Astrocyte of the cerebellum (primary cell): Measurements from ENCODE around the gene CMIP.
"Not testable (repeated sequence)": the region's sequence is repeated elsewhere in the genome, so short reads cannot be mapped to it uniquely, and the experiment has no call there.

Experiments
- DNase-seq: peaks from one replicate; pipeline ENCODE4 v3.0.0-alpha.2; 2011; ENCODE audit warnings: low read depth
- H3K4me3 ChIP-seq: 2 replicates; pipeline ENCODE4 v1.5.1; 2011; ENCODE audit warnings: mild to moderate bottlenecking, low read depth, low read length, moderate library complexity
- in situ Hi-C: cut with HindIII; loops from 2 replicates; pipeline ENCODE4 v1.10.0; 2017; ENCODE audit warnings: low sequenced_read_pairs
- TF ChIP-seq, protein P1 (sequence below): IDR thresholded peaks from 2 replicates; pipeline ENCODE4 v1.5.1; 2012; ENCODE audit warnings: low read length, low read depth, moderate library complexity, mild to moderate bottlenecking; ENCODE audit errors: missing control alignments

The CMIP gene

GRCh38 chr16:81419806-81420205 lies 24.8 kb upstream of the CMIP start:
- in situ Hi-C loops, result no loop called here

DNA sequence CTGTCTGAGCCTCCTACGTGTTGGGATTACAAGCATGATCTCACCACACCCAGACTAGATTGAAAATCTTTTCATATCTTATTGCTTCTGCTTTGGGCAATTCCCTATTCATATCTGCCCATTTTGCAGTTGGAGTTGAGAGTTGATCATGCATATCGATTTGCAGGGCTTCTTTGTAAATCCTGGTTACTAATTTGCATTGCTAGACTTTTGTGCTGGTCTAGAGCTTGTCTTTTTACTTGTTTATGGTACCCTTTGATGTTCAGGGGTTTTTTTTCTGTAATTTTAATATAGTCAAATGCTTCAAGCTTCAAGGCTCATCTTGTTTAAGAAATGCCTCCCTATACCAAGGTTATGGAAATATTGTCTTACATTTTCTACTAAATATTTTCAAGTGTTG lies 23.5 kb upstream of the CMIP start:
- H3K4me3 ChIP-seq, result no peak overlapping the region
- DNase-seq, result no peak
- in situ Hi-C loops, result no loop called here
- TF ChIP-seq, protein P1, sequence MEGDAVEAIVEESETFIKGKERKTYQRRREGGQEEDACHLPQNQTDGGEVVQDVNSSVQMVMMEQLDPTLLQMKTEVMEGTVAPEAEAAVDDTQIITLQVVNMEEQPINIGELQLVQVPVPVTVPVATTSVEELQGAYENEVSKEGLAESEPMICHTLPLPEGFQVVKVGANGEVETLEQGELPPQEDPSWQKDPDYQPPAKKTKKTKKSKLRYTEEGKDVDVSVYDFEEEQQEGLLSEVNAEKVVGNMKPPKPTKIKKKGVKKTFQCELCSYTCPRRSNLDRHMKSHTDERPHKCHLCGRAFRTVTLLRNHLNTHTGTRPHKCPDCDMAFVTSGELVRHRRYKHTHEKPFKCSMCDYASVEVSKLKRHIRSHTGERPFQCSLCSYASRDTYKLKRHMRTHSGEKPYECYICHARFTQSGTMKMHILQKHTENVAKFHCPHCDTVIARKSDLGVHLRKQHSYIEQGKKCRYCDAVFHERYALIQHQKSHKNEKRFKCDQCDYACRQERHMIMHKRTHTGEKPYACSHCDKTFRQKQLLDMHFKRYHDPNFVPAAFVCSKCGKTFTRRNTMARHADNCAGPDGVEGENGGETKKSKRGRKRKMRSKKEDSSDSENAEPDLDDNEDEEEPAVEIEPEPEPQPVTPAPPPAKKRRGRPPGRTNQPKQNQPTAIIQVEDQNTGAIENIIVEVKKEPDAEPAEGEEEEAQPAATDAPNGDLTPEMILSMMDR, result no peak

More at GRCh38 chr16:81419806-81420205, 24.8 kb upstream of the CMIP start:
- no peak overlapping the region for H3K4me3 ChIP-seq
- no peak for DNase-seq
- TF ChIP-seq, protein P1, result no peak

DNA sequence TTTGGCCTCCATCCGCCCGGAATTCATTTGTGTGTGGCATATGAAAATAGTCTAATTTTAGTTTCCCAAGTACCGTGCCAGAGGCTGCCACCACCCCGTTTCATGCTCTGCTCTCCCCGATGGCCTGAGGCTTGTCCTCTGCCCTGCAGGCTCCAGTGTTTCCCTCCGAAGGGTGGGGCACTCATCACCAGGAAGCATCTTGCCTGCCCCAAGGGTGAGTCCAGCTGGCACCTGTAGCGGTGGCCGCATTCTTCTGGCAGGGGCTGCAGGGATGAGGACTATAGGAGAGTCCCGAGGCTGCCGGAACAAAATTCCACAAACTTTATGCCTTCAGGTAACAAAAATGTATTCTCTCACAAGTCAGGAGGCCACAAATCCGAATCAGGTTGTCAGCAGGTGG lies 23.1 kb upstream of the CMIP start:
- in situ Hi-C loops, result no loop called here
- H3K4me3 ChIP-seq, result no peak overlapping the region
- TF ChIP-seq, protein P1, result no peak
- no peak for DNase-seq

DNA sequence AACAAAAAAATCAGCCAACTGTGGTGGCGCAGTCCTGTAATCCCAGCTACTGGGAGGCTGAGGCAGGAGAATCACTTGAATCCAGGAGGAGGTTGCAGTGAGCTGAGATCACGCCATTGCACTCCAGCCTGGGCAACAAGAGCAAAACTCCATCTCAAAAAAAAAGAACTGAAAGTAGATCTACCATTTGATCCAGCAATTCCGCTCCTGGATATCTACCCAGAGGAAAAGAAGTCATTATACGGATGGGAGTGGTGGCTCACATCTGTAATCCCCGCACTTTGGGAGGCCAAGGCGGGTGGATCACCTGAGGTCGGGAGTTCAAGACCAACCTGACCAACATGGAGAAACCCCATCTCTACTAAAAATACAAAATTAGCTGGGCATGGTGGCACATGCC lies 22.5 kb upstream of the CMIP start:
- in situ Hi-C loops, DNase-seq, H3K4me3 ChIP-seq: not testable (repeated sequence)

DNA sequence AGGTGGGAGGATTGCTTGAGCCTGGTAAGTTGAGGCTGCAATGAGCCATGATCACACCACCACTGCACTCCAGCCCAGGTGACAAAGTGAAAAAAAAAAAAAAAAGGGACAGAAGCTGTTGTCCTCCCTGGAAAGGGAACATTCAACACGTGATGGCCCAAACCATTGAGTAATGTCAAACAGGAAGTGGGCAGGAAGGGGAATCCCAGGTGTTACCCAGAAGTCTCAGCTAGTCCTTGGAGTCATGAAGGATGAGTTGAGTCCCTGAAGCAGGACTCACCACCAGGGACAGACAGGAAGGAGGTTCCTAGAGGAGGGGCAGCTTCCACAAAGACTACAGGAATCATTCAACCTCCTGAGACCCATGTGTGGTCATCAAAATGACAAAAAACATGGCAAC lies 19.8 kb upstream of the CMIP start:
- TF ChIP-seq, protein P1, result no peak
- H3K4me3 ChIP-seq, result no peak overlapping the region
- in situ Hi-C loops, result no loop called here
- DNase-seq, result no peak

- in situ Hi-C loops, result no loop called here
- H3K4me3 ChIP-seq, result no peak overlapping the region
- DNase-seq, result no peak
- TF ChIP-seq, protein P1, result no peak
These were observed 17.4 kb upstream of the CMIP start for GRCh38 chr16:81427219-81427618.

GRCh38 chr16:81429045-81429521 lies 15.5 kb upstream of the CMIP start:
- TF ChIP-seq, protein P1, result peak; percentile 62
- in situ Hi-C loops, result no loop called here
- H3K4me3 ChIP-seq, result no peak overlapping the region
- no peak for DNase-seq
